HTR-8/SVneo (cell line): ENCODE data around the gene RSBN1.
"Not testable (repeated sequence)": the region's sequence is repeated elsewhere in the genome, so short reads cannot be mapped to it uniquely, and the experiment has no call there.

Experiments used
- DNase-seq: peaks from one replicate; pipeline ENCODE4 v3.0.0; 2011; ENCODE audit warnings: low spot score, mixed read lengths; ENCODE audit not compliant: insufficient read length
- FAIRE-seq: peaks from 2 replicates; lab custom pipeline; 2011; peaks lifted over from hg19 to GRCh38; lab: Jason Lieb, UNC

The RSBN1 gene

GRCh38 chr1:113811888-113812660, at the start of gene RSBN1:
Gene RSBN1, minus strand, starts transcription at chr1:113812476. Its CDS starts 64 bp downstream, at chr1:113812412.
- DNase-seq (peak; percentile 87), FAIRE-seq (no peak)

GRCh38 chr1:113861641-113862040, 49.4 kb upstream of the RSBN1 start:
- DNase-seq (no peak), FAIRE-seq (no peak)

DNA sequence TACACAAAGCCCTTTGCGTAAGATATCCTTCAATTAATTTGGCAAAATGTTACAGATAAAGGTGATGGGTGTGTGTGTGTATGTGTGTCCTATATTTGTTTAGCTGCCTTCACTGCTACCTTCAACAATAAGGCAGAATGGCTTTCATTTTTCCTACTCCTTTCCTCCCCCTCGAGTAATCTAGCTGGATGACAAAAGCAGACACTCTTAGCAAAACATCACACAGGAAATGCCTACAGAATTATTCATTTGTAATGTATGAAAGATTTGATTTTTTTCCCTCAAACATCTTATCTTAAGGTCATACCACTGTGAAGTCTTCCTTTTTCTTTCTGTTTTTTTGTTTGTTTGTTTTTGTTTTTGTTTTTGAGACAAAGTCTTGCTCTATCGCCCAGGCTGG, 48.6 kb upstream of the RSBN1 start:
- FAIRE-seq: no peak
- DNase-seq: peak; percentile 26

- FAIRE-seq: no peak
- DNase-seq: no peak
These were observed 47.4 kb upstream of the RSBN1 start for GRCh38 chr1:113859478-113860175.

DNA sequence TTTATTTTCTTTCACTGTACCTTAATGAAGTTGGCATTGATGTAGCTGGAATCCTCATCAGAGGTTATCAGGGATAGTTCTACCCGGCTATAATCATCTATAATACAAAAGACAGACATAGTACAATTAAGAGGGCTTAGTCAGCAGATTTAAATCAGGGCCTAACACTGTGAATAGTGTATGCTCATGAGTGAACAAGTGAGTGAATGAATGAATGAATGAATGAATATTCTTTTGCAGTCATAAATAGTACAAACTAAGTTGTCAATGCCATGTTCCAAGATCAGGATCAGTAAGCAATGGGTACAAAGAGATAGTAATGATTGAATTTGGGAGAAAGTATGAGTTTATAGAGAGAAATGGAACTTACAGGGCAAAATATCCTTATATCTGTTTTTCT, 46.7 kb upstream of the RSBN1 start:
- DNase-seq (no peak), FAIRE-seq (no peak)

DNA sequence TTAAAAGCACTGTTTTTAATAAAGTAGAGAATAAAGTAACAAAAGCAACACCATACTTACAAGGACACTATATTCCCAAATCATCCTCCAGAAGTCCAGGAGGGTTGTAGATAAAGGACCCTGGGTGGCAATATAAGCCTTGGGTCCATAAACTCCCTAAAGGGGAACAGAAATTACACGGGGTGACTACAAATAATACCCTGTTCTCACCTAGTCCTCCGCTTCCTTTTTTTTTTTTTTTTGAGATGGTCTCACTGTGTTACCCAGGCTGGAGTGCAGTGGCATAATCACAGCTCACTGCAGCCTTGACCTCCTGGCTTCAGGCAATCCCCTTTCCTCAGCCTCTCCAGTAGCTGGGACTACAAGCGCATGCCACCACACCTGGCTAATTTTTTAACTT, 46.1 kb upstream of the RSBN1 start:
- no peak for FAIRE-seq
- DNase-seq: no peak

- no peak for FAIRE-seq
These were observed 45.5 kb upstream of the RSBN1 start for GRCh38 chr1:113857776-113858175.

DNA sequence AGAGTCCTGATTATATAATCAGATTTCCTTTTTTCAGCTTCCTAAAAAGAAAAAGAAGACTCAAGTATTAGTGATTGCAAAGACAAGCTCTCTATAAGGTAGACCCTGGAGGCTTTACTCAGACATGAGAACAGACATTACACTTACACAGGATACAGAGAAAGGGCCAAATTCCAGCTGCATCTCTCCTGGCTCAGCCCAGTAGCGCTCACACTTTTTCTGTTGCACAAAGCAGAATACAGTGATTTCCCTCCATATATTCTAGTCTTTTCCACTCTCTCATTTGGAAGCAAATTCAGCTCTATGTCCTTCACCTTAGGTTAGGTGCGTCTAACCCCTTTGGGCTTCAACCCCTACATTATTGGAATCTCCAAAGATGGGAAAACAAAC, 44.1 kb upstream of the RSBN1 start:
- DNase-seq: no peak
- FAIRE-seq: no peak

More at GRCh38 chr1:113857776-113858175, 45.5 kb upstream of the RSBN1 start:
- DNase-seq: no peak

DNA sequence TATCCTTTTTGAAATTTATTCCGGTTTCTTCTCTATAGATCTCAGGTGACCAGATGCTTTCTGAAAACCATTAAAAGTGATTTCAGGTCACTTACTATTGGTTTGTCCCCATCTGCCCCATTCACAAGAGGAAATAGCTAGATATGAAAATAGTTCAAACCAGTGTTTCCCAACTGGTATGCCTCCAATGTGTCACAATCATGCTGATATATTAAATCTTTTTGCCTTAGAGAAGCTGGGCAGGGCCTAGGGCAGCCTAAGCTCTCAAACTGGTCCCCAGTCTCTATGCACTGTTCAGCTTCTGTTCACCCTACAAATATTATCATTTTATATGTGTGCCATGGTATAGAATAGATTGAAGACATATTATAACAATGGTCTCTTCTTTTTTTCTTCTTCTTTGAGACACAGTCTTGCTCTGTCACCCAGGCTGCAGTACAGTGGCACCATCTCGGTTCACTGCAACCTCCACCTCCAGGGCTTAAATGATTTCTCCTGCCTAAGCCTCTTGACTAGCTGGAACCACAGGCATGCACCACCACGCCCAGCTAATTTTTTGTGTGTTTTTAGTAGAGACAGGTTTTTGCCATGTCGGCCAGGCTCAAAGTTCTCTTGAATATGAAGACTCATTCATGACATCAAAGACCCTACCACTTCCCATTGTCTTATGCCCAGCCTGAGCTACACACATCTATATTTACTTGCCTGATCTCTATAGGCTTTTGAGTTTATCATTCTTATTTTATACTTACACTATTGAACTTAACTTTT, 43.5 kb upstream of the RSBN1 start:
- FAIRE-seq: no peak

DNA sequence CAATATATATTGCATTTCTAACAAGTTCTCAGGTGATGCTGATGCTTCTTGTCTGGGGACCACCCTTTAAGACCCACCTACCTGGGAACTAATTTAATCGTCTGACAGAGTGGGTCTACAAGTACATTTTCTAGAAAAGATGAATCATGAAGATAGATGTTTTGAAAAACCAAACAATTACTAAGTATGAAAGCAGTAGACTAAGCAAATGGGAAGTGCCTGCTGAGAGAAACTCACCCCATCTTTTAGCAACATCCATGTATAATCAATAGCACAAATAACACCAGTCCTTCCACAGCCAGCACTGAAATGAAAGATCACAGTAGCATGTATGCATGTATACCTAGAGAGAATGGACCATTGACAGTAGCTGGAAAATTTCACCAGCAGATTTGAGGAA, 42.0 kb upstream of the RSBN1 start:
- no peak for FAIRE-seq
- DNase-seq: no peak

More for the DNA sequence above, 43.5 kb upstream of the RSBN1 start:
- no peak for DNase-seq

DNA sequence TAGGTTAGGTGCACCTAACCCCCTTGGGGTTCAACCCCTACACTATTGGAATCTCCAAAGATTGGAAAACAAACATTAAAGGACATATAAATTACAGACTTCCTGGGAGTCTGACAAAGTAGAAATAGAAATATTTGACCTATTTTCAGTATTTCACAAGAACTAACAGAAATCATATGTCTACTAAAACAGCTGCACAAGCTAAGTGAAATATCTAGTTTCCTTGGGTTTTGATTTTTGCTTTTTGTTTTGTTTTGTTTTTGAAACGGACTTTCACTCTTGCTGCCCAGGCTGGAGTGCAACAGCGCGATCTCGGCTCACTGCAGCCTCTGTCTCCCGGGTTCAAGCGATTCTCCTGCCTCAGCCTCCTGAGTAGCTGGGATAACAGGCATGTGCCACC, 40.4 kb upstream of the RSBN1 start:
- not testable (repeated sequence) for FAIRE-seq, DNase-seq

GRCh38 chr1:113850127-113850796, 38.0 kb upstream of the RSBN1 start:
- DNase-seq: no peak
- FAIRE-seq: no peak

DNA sequence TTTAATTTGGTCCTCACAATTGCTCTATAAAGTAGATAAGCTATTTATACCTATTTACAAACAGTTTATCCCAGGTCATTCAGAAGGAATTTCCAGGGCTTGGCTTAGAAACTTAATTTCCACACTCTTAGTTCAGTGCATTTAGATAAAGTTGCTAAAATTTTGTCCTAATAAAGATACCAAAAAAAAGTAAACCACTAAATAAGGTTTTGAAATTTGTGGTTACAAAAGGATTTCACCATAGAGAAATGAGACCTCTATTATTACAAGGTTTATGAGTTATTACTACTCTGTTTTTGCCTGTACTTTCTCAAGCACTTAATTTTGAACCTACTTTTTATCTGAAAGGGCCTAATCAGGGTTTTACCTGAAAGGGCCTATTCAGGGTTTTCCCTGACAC, 36.8 kb upstream of the RSBN1 start:
- DNase-seq: no peak

GRCh38 chr1:113846391-113847035, 34.2 kb upstream of the RSBN1 start:
- FAIRE-seq: no peak
- DNase-seq: no peak

More for the DNA sequence above, 36.8 kb upstream of the RSBN1 start:
- no peak for FAIRE-seq

GRCh38 chr1:113836534-113836933, 24.3 kb upstream of the RSBN1 start:
- DNase-seq (no peak), FAIRE-seq (no peak)

DNA sequence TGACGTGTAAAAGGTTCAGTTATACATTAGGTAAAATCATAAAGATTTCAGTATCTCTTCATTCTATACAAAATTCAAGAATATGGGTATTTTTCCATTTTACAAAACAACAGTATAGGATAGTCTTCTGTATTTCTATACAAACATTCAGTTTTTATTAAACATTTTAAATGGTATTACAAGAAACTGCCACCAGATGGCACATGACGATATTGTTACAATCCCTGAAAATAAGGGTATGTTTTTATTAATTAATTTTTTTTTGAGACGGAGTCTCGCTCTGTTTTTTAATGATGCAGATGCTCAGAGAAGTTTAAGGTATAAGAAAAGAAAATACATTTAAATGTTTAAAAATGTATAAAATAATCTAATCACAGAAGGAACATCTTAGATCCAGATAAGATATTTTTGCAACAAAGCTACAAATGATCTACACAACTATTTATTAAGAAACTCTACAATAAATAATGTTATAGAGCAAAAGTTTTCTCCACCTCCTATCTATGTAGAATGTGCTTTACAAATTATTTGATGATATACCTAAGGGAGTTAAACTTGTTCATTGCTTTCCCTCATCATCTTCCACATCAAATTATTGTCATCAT, 23.5 kb upstream of the RSBN1 start:
- no peak for FAIRE-seq

DNA sequence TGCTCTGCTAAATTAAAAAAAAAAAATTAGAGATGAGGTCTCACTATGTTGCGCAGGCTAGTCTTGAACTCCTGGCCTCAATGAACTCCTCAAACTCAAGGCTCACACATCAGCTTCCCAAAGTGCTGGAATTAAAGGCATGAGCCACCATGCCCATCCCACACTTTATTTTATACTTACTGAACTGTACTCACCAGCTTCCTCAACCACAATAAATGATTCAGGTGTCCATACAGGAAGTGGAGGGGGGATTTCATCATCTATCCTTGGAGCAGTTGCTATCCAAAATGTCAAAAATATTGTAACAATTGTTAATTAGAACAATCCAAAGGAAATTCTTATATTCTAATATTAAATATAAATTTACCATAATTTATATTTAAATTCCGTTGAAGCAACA, 22.4 kb upstream of the RSBN1 start:
- DNase-seq (no peak), FAIRE-seq (no peak)

More for the DNA sequence above, 23.5 kb upstream of the RSBN1 start:
- no peak for DNase-seq

GRCh38 chr1:113830039-113830438, 17.8 kb upstream of the RSBN1 start:
- no peak for FAIRE-seq
- DNase-seq: no peak

DNA sequence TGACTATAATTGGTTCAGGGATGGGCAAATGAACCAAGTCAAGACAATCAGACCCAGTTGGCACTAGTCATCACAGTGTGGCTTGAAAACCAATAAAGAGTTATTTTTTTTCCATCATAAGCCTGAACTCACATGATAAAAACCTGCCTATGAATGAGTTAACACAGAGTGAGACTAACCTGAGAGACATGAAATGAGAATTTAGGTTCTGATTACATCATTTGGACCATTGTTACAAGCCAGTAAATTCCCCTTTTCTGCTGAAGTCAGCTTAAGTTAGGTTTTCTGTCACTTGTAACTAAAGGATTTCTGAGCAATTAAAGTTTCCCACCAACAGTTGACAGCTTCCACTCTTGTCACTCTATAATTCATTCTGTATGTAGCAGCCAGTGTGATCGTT, 9.6 kb upstream of the RSBN1 start:
- FAIRE-seq: no peak
- DNase-seq: no peak
